ENCODE results near the gene SSTR5.
A peak's percentile ranks its signal among the peaks of the same experiment; 100 is the strongest.

Gene SSTR5

DNA sequence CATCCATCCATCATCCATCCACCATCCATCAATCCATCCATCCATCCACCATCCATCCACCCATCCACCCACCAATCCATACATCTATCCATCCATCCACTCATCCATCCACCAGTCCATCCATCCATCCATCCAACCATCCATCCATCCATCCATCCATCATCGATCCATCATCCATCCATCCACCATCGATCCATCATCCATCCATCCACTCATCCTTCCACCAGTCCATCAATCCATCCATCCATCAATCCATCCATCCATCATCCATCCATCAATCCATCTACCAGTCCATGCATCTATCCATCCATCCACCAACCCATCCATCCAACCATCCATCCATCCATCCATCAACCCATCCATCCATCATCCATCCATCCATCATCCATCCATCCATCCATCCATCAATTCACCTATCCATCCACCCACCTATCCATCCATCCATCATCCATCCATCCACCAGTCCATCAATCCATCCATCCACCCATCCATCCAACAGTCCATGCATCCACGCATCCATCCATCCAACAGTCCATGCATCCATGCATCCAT is 39.3 kb upstream of the SSTR5 start:
- 100% methylated on average over 2 of the region's 3 CpGs for WGBS (ENCODE audit: extremely low coverage, insufficient coverage, insufficient read length)
- peak overlapping the region; percentile 27 for H3K4me3 ChIP-seq (ENCODE audit: low read depth, low read length)
- H2BK12ac ChIP-seq (ENCODE audit: low read length): no peak overlapping the region

GRCh38 chr16:1034230-1035065 is 38.1 kb upstream of the SSTR5 start:
- H3K18ac ChIP-seq (ENCODE audit: low read length): no peak overlapping the region
- peaks cover 3 to 4% of the 10 kb centered on the region in 2 experiments for H3K4me1 ChIP-seq (ENCODE audit: control insufficient read depth in 1 of 2, insufficient read depth in 2 of 2, low read length in 2 of 2)
- H3K4ac ChIP-seq (ENCODE audit: low read depth, low read length): no peak overlapping the region
- no peak overlapping the region for H4K91ac ChIP-seq (ENCODE audit: low read depth, low read length)
- H2BK120ac ChIP-seq (ENCODE audit: insufficient read depth, low read length, poor library complexity): no peak overlapping the region
- no peak overlapping the region for H3K27ac ChIP-seq (ENCODE audit: low read depth, low read length)
- no peak for DNase-seq
- no peaks in the 10 kb centered on the region for H3K36me3 ChIP-seq (ENCODE audit: control insufficient read depth in 1 of 2, insufficient read depth in 2 of 2, low read length in 2 of 2)
- H3K27me3 ChIP-seq (ENCODE audit: insufficient read depth, low read length): no peaks in the 10 kb centered on the region
- no peak overlapping the region for H3K23ac ChIP-seq (ENCODE audit: low read length)
- H4K8ac ChIP-seq (ENCODE audit: low read depth, low read length): no peak overlapping the region
- H2AFZ ChIP-seq (ENCODE audit: insufficient read depth, low read length, poor library complexity): no peak overlapping the region
- H3K4me3 ChIP-seq (ENCODE audit: low read depth, low read length): peak overlapping the region; percentile 18
- H3K14ac ChIP-seq (ENCODE audit: low read length): no peak overlapping the region
- H3K4me2 ChIP-seq (ENCODE audit: low read length): no peak overlapping the region
- no peak overlapping the region for H2BK5ac ChIP-seq (ENCODE audit: low read depth, low read length, poor library complexity)
- H3K9ac ChIP-seq (ENCODE audit: low read length): no peak overlapping the region
- H3K79me1 ChIP-seq (ENCODE audit: low read length): no peaks in the 10 kb centered on the region
- no peak overlapping the region for H2AK5ac ChIP-seq (ENCODE audit: low read length)
- H3K9me3 ChIP-seq (ENCODE audit: insufficient read depth, low read depth, low read length): peaks cover 29% of the 10 kb centered on the region
- WGBS (ENCODE audit: extremely low coverage, insufficient coverage, insufficient read length): no CpG with 5 or more reads among the region's 6 CpGs
- no peak overlapping the region for H4K12ac ChIP-seq (ENCODE audit: low read depth, low read length)
- H3K79me2 ChIP-seq (ENCODE audit: control insufficient read depth, insufficient read depth, low read length, poor library complexity): no peaks in the 10 kb centered on the region
- H2BK12ac ChIP-seq (ENCODE audit: low read length): no peak overlapping the region

More for the DNA sequence above, 39.3 kb upstream of the SSTR5 start:
- no peak overlapping the region for H3K4ac ChIP-seq (ENCODE audit: low read depth, low read length)
- DNase-seq: no peak
- no peaks in the 10 kb centered on the region for H3K79me2 ChIP-seq (ENCODE audit: control insufficient read depth, insufficient read depth, low read length, poor library complexity)
- no peak overlapping the region for H4K91ac ChIP-seq (ENCODE audit: low read depth, low read length)
- no peak overlapping the region for H2AK5ac ChIP-seq (ENCODE audit: low read length)
- H3K27ac ChIP-seq (ENCODE audit: low read depth, low read length): no peak overlapping the region
- H3K4me2 ChIP-seq (ENCODE audit: low read length): no peak overlapping the region
- H3K14ac ChIP-seq (ENCODE audit: low read length): no peak overlapping the region
- H3K9me3 ChIP-seq (ENCODE audit: insufficient read depth, low read depth, low read length): peaks cover 26% of the 10 kb centered on the region
- H3K27me3 ChIP-seq (ENCODE audit: insufficient read depth, low read length): no peaks in the 10 kb centered on the region
- no peak overlapping the region for H3K9ac ChIP-seq (ENCODE audit: low read length)
- no peaks in the 10 kb centered on the region for H3K36me3 ChIP-seq (ENCODE audit: control insufficient read depth in 1 of 2, insufficient read depth in 2 of 2, low read length in 2 of 2)
- H2AFZ ChIP-seq (ENCODE audit: insufficient read depth, low read length, poor library complexity): no peak overlapping the region
- no peak overlapping the region for H2BK5ac ChIP-seq (ENCODE audit: low read depth, low read length, poor library complexity)
- no peak overlapping the region for H3K18ac ChIP-seq (ENCODE audit: low read length)
- no peak overlapping the region for H2BK120ac ChIP-seq (ENCODE audit: insufficient read depth, low read length, poor library complexity)
- H4K8ac ChIP-seq (ENCODE audit: low read depth, low read length): no peak overlapping the region
- no peaks in the 10 kb centered on the region for H3K79me1 ChIP-seq (ENCODE audit: low read length)
- H4K12ac ChIP-seq (ENCODE audit: low read depth, low read length): no peak overlapping the region
- peaks cover 3 to 4% of the 10 kb centered on the region in 2 experiments for H3K4me1 ChIP-seq (ENCODE audit: control insufficient read depth in 1 of 2, insufficient read depth in 2 of 2, low read length in 2 of 2)
- no peak overlapping the region for H3K23ac ChIP-seq (ENCODE audit: low read length)

GRCh38 chr16:1035066-1035415 is 37.5 kb upstream of the SSTR5 start:
- no peak for DNase-seq
- H3K4me1 ChIP-seq (ENCODE audit: control insufficient read depth in 1 of 2, insufficient read depth in 2 of 2, low read length in 2 of 2): peaks cover 3 to 4% of the 10 kb centered on the region in 2 experiments
- H4K8ac ChIP-seq (ENCODE audit: low read depth, low read length): no peak overlapping the region
- no CpG with 5 or more reads among the region's 7 CpGs for WGBS (ENCODE audit: extremely low coverage, insufficient coverage, insufficient read length)
- H3K9ac ChIP-seq (ENCODE audit: low read length): no peak overlapping the region
- H3K9me3 ChIP-seq (ENCODE audit: insufficient read depth, low read depth, low read length): peaks cover 29% of the 10 kb centered on the region
- no peak overlapping the region for H2BK120ac ChIP-seq (ENCODE audit: insufficient read depth, low read length, poor library complexity)
- H4K12ac ChIP-seq (ENCODE audit: low read depth, low read length): no peak overlapping the region
- no peak overlapping the region for H2AK5ac ChIP-seq (ENCODE audit: low read length)
- H3K27me3 ChIP-seq (ENCODE audit: insufficient read depth, low read length): no peaks in the 10 kb centered on the region
- no peak overlapping the region for H3K4me3 ChIP-seq (ENCODE audit: low read depth, low read length)
- no peak overlapping the region for H3K23ac ChIP-seq (ENCODE audit: low read length)
- no peak overlapping the region for H3K4ac ChIP-seq (ENCODE audit: low read depth, low read length)
- H4K91ac ChIP-seq (ENCODE audit: low read depth, low read length): no peak overlapping the region
- no peaks in the 10 kb centered on the region for H3K36me3 ChIP-seq (ENCODE audit: control insufficient read depth in 1 of 2, insufficient read depth in 2 of 2, low read length in 2 of 2)
- H3K4me2 ChIP-seq (ENCODE audit: low read length): no peak overlapping the region
- H3K14ac ChIP-seq (ENCODE audit: low read length): no peak overlapping the region
- H3K27ac ChIP-seq (ENCODE audit: low read depth, low read length): no peak overlapping the region
- no peak overlapping the region for H2BK12ac ChIP-seq (ENCODE audit: low read length)
- no peak overlapping the region for H3K18ac ChIP-seq (ENCODE audit: low read length)
- no peak overlapping the region for H2BK5ac ChIP-seq (ENCODE audit: low read depth, low read length, poor library complexity)
- H3K79me1 ChIP-seq (ENCODE audit: low read length): no peaks in the 10 kb centered on the region
- H2AFZ ChIP-seq (ENCODE audit: insufficient read depth, low read length, poor library complexity): no peak overlapping the region
- H3K79me2 ChIP-seq (ENCODE audit: control insufficient read depth, insufficient read depth, low read length, poor library complexity): no peaks in the 10 kb centered on the region

DNA sequence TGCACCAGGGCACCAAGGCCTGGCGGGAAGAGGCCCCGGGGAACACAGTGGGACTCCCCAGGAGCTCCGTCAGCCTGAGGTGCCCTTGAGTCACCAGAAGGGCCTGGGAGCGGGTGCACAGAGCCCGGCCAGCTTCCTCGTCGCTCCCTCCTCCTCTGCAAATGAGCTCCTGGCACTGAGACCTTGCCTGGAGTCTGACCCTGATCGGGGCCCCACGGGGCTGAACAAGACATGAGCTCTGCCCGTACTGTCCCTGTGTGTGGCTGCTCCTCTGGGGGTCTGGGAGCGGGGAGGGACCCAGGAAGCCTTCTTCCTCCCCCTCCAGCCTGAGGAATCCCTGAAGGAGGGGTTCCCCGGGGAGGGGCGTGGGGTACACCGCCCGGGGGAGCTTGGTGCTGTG is 36.4 kb upstream of the SSTR5 start:
- Histone ChIP-seq H4K91ac (ENCODE audit: low read depth, low read length) (no peak overlapping the region), H4K12ac (ENCODE audit: low read depth, low read length) (no peak overlapping the region), H3K18ac (ENCODE audit: low read length) (no peak overlapping the region), H2AFZ (ENCODE audit: insufficient read depth, low read length, poor library complexity) (no peak overlapping the region), H3K14ac (ENCODE audit: low read length) (no peak overlapping the region), H3K79me2 (ENCODE audit: control insufficient read depth, insufficient read depth, low read length, poor library complexity) (no peaks in the 10 kb centered on the region), H3K4me1 (ENCODE audit: control insufficient read depth in 1 of 2, insufficient read depth in 2 of 2, low read length in 2 of 2) (peaks cover 3 to 4% of the 10 kb centered on the region in 2 experiments), H3K4ac (ENCODE audit: low read depth, low read length) (no peak overlapping the region), H3K4me3 (ENCODE audit: low read depth, low read length) (no peak overlapping the region), H3K36me3 (ENCODE audit: control insufficient read depth in 1 of 2, insufficient read depth in 2 of 2, low read length in 2 of 2) (no peaks in the 10 kb centered on the region), H3K27me3 (ENCODE audit: insufficient read depth, low read length) (no peaks in the 10 kb centered on the region), H4K8ac (ENCODE audit: low read depth, low read length) (no peak overlapping the region), H3K9ac (ENCODE audit: low read length) (no peak overlapping the region), H2BK120ac (ENCODE audit: insufficient read depth, low read length, poor library complexity) (no peak overlapping the region), H2BK12ac (ENCODE audit: low read length) (no peak overlapping the region), H3K4me2 (ENCODE audit: low read length) (no peak overlapping the region), H2BK5ac (ENCODE audit: low read depth, low read length, poor library complexity) (no peak overlapping the region), H3K23ac (ENCODE audit: low read length) (no peak overlapping the region), H2AK5ac (ENCODE audit: low read length) (no peak overlapping the region), H3K9me3 (ENCODE audit: insufficient read depth, low read depth, low read length) (peaks cover 31% of the 10 kb centered on the region), H3K27ac (ENCODE audit: low read depth, low read length) (no peak overlapping the region), H3K79me1 (ENCODE audit: low read length) (no peaks in the 10 kb centered on the region)
- DNase-seq: no peak
- no CpG with 5 or more reads among the region's 15 CpGs for WGBS (ENCODE audit: extremely low coverage, insufficient coverage, insufficient read length)
